PC-3 (cell line): ENCODE results near the gene ECSIT. TPM values are rescaled to one million over a fixed set of nuclear protein-coding genes. Genes with fewer than 3 reads are reported as not detected.
A peak's percentile ranks its signal among the peaks of the same experiment; 100 is the strongest.

Experiments used
- ATAC-seq: fragments of 200-7000 bp; cut with Tn5 transposase; 2 replicates; pipeline ENCODE4 v1.9.1; 2020; ENCODE audit warnings: mild to moderate bottlenecking, moderate library complexity
- BruUV-seq: library from RNA; stranded (reverse); fragments of 400-500 nt; replicated peaks from 2 replicates; lab custom pipeline; 2021; lab: Mats Ljungman, UMichigan
- CTCF ChIA-PET: fragments of 300-600 bp; sonication (Branson Sonifier 250); formaldehyde crosslinking; loops from one replicate; lab custom pipeline; 2022; ENCODE audit warnings: antibody characterized with exemption; lab: Charles Lee
- POLR2A ChIA-PET: fragments of 300-600 bp; sonication (Branson Sonifier 250); formaldehyde crosslinking; loops from one replicate; lab custom pipeline; 2022; ENCODE audit warnings: antibody characterized with exemption; ENCODE audit not compliant: unreplicated experiment; lab: Charles Lee
- DNase-seq: peaks from one replicate; pipeline ENCODE4 v3.0.0-alpha.2; 2015
- H2AFZ ChIP-seq: fragments of 300-600 bp; sonication (generic); 2 replicates; pipeline ENCODE4 v1.6.0; 2016; ENCODE audit warnings: antibody characterized with exemption, low read length
- H3F3A ChIP-seq: fragments of 300-600 bp; sonication (generic); one replicate; pipeline ENCODE4 v1.6.0; 2017; ENCODE audit warnings: antibody characterized with exemption, low read length, control low read depth, mild to moderate bottlenecking; ENCODE audit not compliant: unreplicated experiment
- H3K27ac ChIP-seq: fragments of 300-600 bp; sonication (generic); 2 replicates; pipeline ENCODE4 v1.5.1; 2016; ENCODE audit warnings: mild to moderate bottlenecking, low read length
- H3K27me3 ChIP-seq: fragments of 300-600 bp; sonication (generic); 2 replicates; pipeline ENCODE4 v1.6.1; 2016; ENCODE audit warnings: low read length, mixed read lengths
- H3K36me3 ChIP-seq: fragments of 300-600 bp; sonication (generic); 2 replicates; pipeline ENCODE4 v1.6.1; 2016; ENCODE audit warnings: low read depth, mixed run types, low read length, mixed read lengths
- H3K4me1 ChIP-seq: fragments of 300-600 bp; sonication (generic); 2 replicates; pipeline ENCODE4 v1.5.1; 2016; ENCODE audit warnings: low read length; ENCODE audit not compliant: insufficient read depth
- H3K4me2 ChIP-seq: fragments of 300-600 bp; sonication (generic); 2 replicates; pipeline ENCODE4 v1.6.0; 2016; ENCODE audit warnings: low read length
- H3K4me3 ChIP-seq: fragments of 300-600 bp; sonication (generic); 2 replicates; pipeline ENCODE4 v1.5.1; 2016; ENCODE audit warnings: mild to moderate bottlenecking, low read length, mixed read lengths
- H3K79me2 ChIP-seq: fragments of 300-600 bp; sonication (generic); 2 replicates; pipeline ENCODE4 v1.6.1; 2017; ENCODE audit warnings: low read length, mixed read lengths
- H3K9ac ChIP-seq: fragments of 300-600 bp; sonication (generic); 2 replicates; pipeline ENCODE4 v1.6.0; 2016; ENCODE audit warnings: mild to moderate bottlenecking, low read length
- H3K9me2 ChIP-seq: fragments of 300-600 bp; sonication (generic); replicated peaks from 2 replicates; pipeline ENCODE4 v1.6.1; 2016; ENCODE audit warnings: mixed run types, low read length, mixed read lengths
- H3K9me3 ChIP-seq: fragments of 300-600 bp; sonication (generic); 2 replicates; pipeline ENCODE4 v1.6.1; 2016; ENCODE audit warnings: low read length, mixed read lengths
- H4K20me1 ChIP-seq: fragments of 300-600 bp; sonication (generic); 2 replicates; pipeline ENCODE4 v1.6.1; 2016; ENCODE audit warnings: low read length, mixed read lengths
- EZH2 ChIP-seq: fragments of 300-600 bp; sonication (generic); IDR thresholded peaks from one replicate; pipeline ENCODE4 v1.6.1; 2017; ENCODE audit warnings: antibody characterized with exemption, mild to moderate bottlenecking, low read length; ENCODE audit not compliant: unreplicated experiment
- EZH2phosphoT487 ChIP-seq: fragments of 300-600 bp; sonication (generic); IDR thresholded peaks from 2 replicates; pipeline ENCODE4 v1.6.1; 2018; ENCODE audit warnings: mild to moderate bottlenecking, antibody characterized with exemption, low read length, borderline replicate concordance
- intact Hi-C: fragments of 100-400 bp; cut with micrococcal nuclease; formaldehyde crosslinking; loops from 2 replicates; pipeline ENCODE4 v1.9.0; 2023
- total RNA-seq: library from RNA; depleted of rRNA; stranded (reverse); fragments of >200 nt; gene quantifications from 2 replicates; pipeline ENCODE4 v1.2.3, GENCODE V29; 2014
- TF ChIP-seq, protein P1 (sequence below): fragments of 300-600 bp; sonication (generic); conservative IDR thresholded peaks from 2 replicates; pipeline ENCODE4 v1.5.1; 2017; ENCODE audit warnings: antibody characterized with exemption, low read depth, mild to moderate bottlenecking, low read length

ECSIT gene
- total RNA-seq, 1 experiment from 2014 or later: 126 TPM

- POLR2A ChIA-PET: no interaction called here
- Histone ChIP-seq H3K9me3 (no peaks in the 10 kb centered on the region), H3K27ac (no peak overlapping the region), H3K4me3 (no peak overlapping the region), H3K9ac (no peak overlapping the region), H3F3A (no peaks in the 10 kb centered on the region), H3K27me3 (no peaks in the 10 kb centered on the region), H4K20me1 (peaks cover 8% of the 10 kb centered on the region; the same call in 1 of the 2 replicates), H3K79me2 (peaks cover 16% of the 10 kb centered on the region), H3K36me3 (peaks cover 27% of the 10 kb centered on the region; the same call in 1 of the 2 replicates), H3K4me1 (peaks cover under 1% of the 10 kb centered on the region; the same call in 1 of the 2 replicates), H3K4me2 (no peak overlapping the region), H2AFZ (no peak overlapping the region), H3K9me2 (no peaks in the 10 kb centered on the region)
- DNase-seq (no peak), ATAC-seq (peak; percentile 70)
- CTCF ChIA-PET: no interaction called here
- intact Hi-C loops: no loop called here
- BruUV-seq: no TSS peak
- TF ChIP-seq, protein P1, sequence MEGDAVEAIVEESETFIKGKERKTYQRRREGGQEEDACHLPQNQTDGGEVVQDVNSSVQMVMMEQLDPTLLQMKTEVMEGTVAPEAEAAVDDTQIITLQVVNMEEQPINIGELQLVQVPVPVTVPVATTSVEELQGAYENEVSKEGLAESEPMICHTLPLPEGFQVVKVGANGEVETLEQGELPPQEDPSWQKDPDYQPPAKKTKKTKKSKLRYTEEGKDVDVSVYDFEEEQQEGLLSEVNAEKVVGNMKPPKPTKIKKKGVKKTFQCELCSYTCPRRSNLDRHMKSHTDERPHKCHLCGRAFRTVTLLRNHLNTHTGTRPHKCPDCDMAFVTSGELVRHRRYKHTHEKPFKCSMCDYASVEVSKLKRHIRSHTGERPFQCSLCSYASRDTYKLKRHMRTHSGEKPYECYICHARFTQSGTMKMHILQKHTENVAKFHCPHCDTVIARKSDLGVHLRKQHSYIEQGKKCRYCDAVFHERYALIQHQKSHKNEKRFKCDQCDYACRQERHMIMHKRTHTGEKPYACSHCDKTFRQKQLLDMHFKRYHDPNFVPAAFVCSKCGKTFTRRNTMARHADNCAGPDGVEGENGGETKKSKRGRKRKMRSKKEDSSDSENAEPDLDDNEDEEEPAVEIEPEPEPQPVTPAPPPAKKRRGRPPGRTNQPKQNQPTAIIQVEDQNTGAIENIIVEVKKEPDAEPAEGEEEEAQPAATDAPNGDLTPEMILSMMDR: peak; percentile 58
- TF ChIP-seq EZH2: no peak
Observed at GRCh38 chr19:11551603-11552235, 22.8 kb upstream of the ECSIT start.

DNA sequence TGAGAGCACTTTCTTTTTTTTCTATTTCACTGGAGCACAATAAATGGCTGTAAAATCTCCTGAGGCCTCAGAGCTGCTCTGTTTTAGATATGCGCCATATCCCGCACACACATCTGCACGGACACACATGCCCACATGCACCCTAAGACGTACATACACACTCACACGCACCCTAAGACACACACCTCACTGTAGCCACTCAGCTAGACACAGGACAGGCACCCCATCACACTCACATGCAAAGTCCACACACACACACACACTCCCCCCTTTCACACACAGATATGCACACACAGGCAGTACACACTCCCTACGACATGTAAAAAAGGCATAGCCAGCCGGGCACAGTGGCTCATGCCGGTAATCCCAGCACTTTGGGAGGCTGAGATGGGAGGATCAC is 21.3 kb upstream of the ECSIT start:
- no peak overlapping the region for H3K27ac ChIP-seq
- H3K9me3 ChIP-seq: no peaks in the 10 kb centered on the region
- peaks cover under 1% of the 10 kb centered on the region; the same call in 1 of the 2 replicates for H4K20me1 ChIP-seq
- no peaks in the 10 kb centered on the region for H3F3A ChIP-seq
- H3K36me3 ChIP-seq: peaks cover 21% of the 10 kb centered on the region; the same call in 1 of the 2 replicates
- ChIA-PET CTCF (no interaction called here), POLR2A (no interaction called here)
- H2AFZ ChIP-seq: no peak overlapping the region
- no peaks in the 10 kb centered on the region for H3K9me2 ChIP-seq
- no peak overlapping the region for H3K4me3 ChIP-seq
- ATAC-seq (no peak), DNase-seq (no peak)
- BruUV-seq: no TSS peak
- TF ChIP-seq, protein P1: no peak
- TF ChIP-seq EZH2: no peak
- TF ChIP-seq EZH2phosphoT487: no peak
- intact Hi-C loops: no loop called here
- H3K4me2 ChIP-seq: no peak overlapping the region
- H3K27me3 ChIP-seq: no peaks in the 10 kb centered on the region
- H3K79me2 ChIP-seq: peaks cover 2% of the 10 kb centered on the region
- H3K4me1 ChIP-seq: peaks cover 5% of the 10 kb centered on the region; the same call in 1 of the 2 replicates
- H3K9ac ChIP-seq: no peak overlapping the region

DNA sequence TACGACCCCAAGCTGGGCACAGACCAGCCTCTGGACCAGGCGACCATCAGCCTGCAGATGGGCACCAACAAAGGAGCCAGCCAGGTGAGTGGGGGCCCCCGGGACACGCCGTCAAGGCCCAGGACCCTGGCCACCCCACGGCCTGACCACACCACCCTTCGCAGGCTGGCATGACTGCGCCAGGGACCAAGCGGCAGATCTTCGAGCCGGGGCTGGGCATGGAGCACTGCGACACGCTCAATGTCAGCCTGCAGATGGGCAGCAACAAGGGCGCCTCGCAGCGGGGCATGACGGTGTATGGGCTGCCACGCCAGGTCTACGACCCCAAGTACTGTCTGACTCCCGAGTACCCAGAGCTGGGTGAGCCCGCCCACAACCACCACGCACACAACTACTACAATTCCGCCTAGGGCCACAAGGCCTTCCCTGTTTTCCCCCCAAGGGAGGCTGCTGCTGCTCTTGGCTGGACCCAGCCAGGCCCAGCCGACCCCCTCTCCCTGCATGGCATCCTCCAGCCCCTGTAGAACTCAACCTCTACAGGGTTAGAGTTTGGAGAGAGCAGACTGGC is 20.5 kb upstream of the ECSIT start:
- H3F3A ChIP-seq: no peaks in the 10 kb centered on the region
- H4K20me1 ChIP-seq: no peaks in the 10 kb centered on the region
- H3K9me3 ChIP-seq: no peaks in the 10 kb centered on the region
- intact Hi-C loops: no loop called here
- peaks cover 17% of the 10 kb centered on the region; the same call in 1 of the 2 replicates for H3K36me3 ChIP-seq
- no peak for TF ChIP-seq EZH2phosphoT487
- TF ChIP-seq, protein P1: no peak
- TF ChIP-seq EZH2: no peak
- no TSS peak for BruUV-seq
- H3K4me1 ChIP-seq: peaks cover 5% of the 10 kb centered on the region; the same call in 1 of the 2 replicates
- no peak overlapping the region for H3K27ac ChIP-seq
- DNase-seq (no peak), ATAC-seq (no peak)
- no peak overlapping the region for H3K4me3 ChIP-seq
- no peak overlapping the region for H3K9ac ChIP-seq
- POLR2A ChIA-PET: no interaction called here
- CTCF ChIA-PET: no interaction called here
- no peaks in the 10 kb centered on the region for H3K79me2 ChIP-seq
- H3K4me2 ChIP-seq: no peak overlapping the region
- H2AFZ ChIP-seq: no peak overlapping the region
- no peaks in the 10 kb centered on the region for H3K27me3 ChIP-seq
- no peaks in the 10 kb centered on the region for H3K9me2 ChIP-seq
